Thyroid gland (tissue), 4 donors: ENCODE data around the gene CHST8.

Experiments
- POLR2A ChIP-seq, 2 donors: fragments of 450-650 bp; IDR thresholded peaks; one replicate each; pipeline ENCODE4 v1.6.1; 2017; ENCODE audit warnings: antibody characterized with exemption in 2 of 2, mild to moderate bottlenecking in 2 of 2, moderate library complexity in 1 of 2
- TF ChIP-seq, protein P1 (sequence below), 6 experiments: fragments of 200-600 bp in 3 of 6; fragments of 450-650 bp in 3 of 6; sonication (generic) in 3 of 6; IDR thresholded peaks; one replicate each; pipeline ENCODE4 v1.5.1; 2016 to 2019; ENCODE audit warnings: antibody characterized with exemption in 6 of 6, mild to moderate bottlenecking in 2 of 6, inconsistent platforms in 1 of 6, moderate library complexity in 1 of 6

DNA sequence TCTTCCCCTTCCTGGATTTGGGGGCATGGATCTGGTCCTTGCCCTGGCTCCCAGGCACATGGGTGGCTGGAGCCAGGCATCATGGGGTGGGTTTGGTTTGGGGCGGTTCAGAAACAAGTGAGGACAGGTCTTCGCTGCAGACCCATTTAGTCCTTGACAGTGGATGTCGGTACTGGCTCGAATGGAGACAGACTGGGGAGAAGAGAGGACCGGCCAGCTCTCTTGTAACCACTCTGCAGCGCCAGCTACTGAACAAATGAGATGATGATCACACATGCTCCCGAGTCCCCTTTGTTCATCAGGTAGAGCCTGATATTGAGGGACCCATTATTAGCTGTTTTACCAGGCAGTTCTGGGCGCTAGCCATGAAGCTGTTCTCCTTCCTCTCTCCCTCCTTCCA, 64.5 kb downstream of the CHST8 start:
- TF ChIP-seq POLR2A (IDR thresholded peaks at IDR 0.05), result no peak
- TF ChIP-seq, protein P1, sequence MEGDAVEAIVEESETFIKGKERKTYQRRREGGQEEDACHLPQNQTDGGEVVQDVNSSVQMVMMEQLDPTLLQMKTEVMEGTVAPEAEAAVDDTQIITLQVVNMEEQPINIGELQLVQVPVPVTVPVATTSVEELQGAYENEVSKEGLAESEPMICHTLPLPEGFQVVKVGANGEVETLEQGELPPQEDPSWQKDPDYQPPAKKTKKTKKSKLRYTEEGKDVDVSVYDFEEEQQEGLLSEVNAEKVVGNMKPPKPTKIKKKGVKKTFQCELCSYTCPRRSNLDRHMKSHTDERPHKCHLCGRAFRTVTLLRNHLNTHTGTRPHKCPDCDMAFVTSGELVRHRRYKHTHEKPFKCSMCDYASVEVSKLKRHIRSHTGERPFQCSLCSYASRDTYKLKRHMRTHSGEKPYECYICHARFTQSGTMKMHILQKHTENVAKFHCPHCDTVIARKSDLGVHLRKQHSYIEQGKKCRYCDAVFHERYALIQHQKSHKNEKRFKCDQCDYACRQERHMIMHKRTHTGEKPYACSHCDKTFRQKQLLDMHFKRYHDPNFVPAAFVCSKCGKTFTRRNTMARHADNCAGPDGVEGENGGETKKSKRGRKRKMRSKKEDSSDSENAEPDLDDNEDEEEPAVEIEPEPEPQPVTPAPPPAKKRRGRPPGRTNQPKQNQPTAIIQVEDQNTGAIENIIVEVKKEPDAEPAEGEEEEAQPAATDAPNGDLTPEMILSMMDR (IDR thresholded peaks at IDR 0.05), result no peak
